ENCODE results near the gene CCL15.

The CCL15 gene

DNA sequence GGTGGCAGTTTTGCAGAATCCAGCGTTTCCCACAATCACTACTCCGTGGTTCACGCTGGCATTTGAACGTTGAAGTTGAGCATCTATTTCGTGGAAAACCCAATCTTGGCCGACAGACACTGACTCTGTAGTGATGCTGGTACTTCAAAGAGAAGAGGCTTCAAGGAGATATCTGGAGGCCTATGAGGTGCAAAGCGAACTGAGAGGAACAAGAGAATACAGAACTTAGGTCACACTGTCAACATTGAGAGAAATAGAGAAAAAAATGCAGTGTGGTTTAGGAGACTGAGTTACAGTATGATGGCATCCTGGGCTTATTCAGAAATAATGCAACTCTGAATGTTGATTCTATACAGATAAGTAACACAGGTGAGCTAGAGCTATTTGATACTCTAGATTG is 36.1 kb downstream of the CCL15 start:
- Histone ChIP-seq H3K27me3 (ENCODE audit: control insufficient read depth, low read length) (peaks cover 3% of the 10 kb centered on the region; the same call in 1 of the 2 replicates), H3F3A (ENCODE audit: control insufficient read depth, insufficient read depth) (no peaks in the 10 kb centered on the region), H3K79me2 (ENCODE audit: control insufficient read depth, low read length) (no peaks in the 10 kb centered on the region), H3K36me3 (ENCODE audit: control insufficient read depth, low read length) (no peaks in the 10 kb centered on the region), H3K4me1 (ENCODE audit: control insufficient read depth, low read length) (no peaks in the 10 kb centered on the region), H3K27ac (ENCODE audit: low read depth, low read length) (no peak overlapping the region), H3K4me3 (ENCODE audit: low read length) (no peak overlapping the region), H3K9me3 (ENCODE audit: control insufficient read depth, insufficient read depth, low read length) (no peaks in the 10 kb centered on the region), H3K4me2 (ENCODE audit: low read length) (no peak overlapping the region), H3K9me2 (replicated peaks; ENCODE audit: control insufficient read depth, low read length) (no peaks in the 10 kb centered on the region), H4K20me1 (ENCODE audit: control insufficient read depth, insufficient read depth, low read depth, low read length) (no peaks in the 10 kb centered on the region)
- TF ChIP-seq, protein P1, sequence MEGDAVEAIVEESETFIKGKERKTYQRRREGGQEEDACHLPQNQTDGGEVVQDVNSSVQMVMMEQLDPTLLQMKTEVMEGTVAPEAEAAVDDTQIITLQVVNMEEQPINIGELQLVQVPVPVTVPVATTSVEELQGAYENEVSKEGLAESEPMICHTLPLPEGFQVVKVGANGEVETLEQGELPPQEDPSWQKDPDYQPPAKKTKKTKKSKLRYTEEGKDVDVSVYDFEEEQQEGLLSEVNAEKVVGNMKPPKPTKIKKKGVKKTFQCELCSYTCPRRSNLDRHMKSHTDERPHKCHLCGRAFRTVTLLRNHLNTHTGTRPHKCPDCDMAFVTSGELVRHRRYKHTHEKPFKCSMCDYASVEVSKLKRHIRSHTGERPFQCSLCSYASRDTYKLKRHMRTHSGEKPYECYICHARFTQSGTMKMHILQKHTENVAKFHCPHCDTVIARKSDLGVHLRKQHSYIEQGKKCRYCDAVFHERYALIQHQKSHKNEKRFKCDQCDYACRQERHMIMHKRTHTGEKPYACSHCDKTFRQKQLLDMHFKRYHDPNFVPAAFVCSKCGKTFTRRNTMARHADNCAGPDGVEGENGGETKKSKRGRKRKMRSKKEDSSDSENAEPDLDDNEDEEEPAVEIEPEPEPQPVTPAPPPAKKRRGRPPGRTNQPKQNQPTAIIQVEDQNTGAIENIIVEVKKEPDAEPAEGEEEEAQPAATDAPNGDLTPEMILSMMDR (IDR thresholded peaks at IDR 0.05; ENCODE audit: low read depth, low read length, poor library complexity, severe bottlenecking), result no peak
- TF ChIP-seq EZH2phosphoT487 (IDR thresholded peaks at IDR 0.05; ENCODE audit: borderline replicate concordance, low read length), result no peak

DNA sequence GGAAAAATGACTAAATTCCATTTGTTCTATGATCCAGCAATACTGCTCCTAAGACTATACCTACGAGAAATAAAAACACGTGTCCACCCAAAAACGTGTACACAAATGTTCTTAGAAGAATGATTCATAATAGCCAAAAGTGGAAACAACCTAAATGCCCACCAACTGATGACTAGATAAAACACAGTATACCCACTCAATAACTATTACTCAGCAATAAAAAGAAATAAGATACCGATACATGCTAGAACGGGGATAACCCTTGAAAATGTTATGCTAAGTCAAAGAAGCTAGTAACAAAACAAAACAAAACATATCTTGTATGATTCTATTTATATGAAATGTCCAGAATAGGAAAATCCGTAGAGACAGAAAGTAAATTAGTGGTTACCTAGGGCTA is 37.7 kb downstream of the CCL15 start:
- Histone ChIP-seq H3K27ac (ENCODE audit: low read depth, low read length) (no peak overlapping the region), H3K4me3 (ENCODE audit: low read length) (no peak overlapping the region), H3K36me3 (ENCODE audit: control insufficient read depth, low read length) (no peaks in the 10 kb centered on the region), H4K20me1 (ENCODE audit: control insufficient read depth, insufficient read depth, low read depth, low read length) (no peaks in the 10 kb centered on the region), H3K9me3 (ENCODE audit: control insufficient read depth, insufficient read depth, low read length) (no peaks in the 10 kb centered on the region), H3K9me2 (replicated peaks; ENCODE audit: control insufficient read depth, low read length) (no peaks in the 10 kb centered on the region), H3K4me1 (ENCODE audit: control insufficient read depth, low read length) (no peaks in the 10 kb centered on the region), H3K4me2 (ENCODE audit: low read length) (no peak overlapping the region), H3F3A (ENCODE audit: control insufficient read depth, insufficient read depth) (no peaks in the 10 kb centered on the region), H3K79me2 (ENCODE audit: control insufficient read depth, low read length) (no peaks in the 10 kb centered on the region), H3K27me3 (ENCODE audit: control insufficient read depth, low read length) (peaks cover 5% of the 10 kb centered on the region; the same call in 1 of the 2 replicates)
- no peak for TF ChIP-seq EZH2phosphoT487 (IDR thresholded peaks at IDR 0.05; ENCODE audit: borderline replicate concordance, low read length)
- TF ChIP-seq, protein P1 (IDR thresholded peaks at IDR 0.05; ENCODE audit: low read depth, low read length, poor library complexity, severe bottlenecking), result no peak

DNA sequence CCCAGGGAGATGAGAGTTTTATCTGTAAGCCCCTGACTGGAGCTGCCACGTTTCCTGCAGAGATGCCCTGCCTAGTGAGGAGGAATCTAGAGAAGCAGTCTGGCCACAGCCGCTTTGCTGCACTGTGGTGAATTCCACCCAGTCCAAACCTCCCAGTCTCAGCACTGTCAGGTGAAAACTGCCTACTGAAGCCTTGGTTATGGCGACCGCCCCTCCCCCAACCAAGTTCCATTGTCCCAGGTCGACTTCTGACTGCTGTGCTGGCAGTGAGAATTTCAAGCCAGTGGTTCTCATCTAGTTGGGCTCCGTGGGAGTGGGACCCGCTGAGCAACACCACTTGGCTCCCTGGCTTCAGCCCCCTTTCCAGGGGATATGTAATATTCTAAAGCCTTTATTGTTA is 47.6 kb downstream of the CCL15 start:
- Histone ChIP-seq H4K20me1 (ENCODE audit: control insufficient read depth, insufficient read depth, low read depth, low read length) (no peaks in the 10 kb centered on the region), H3K79me2 (ENCODE audit: control insufficient read depth, low read length) (no peaks in the 10 kb centered on the region), H3K36me3 (ENCODE audit: control insufficient read depth, low read length) (no peaks in the 10 kb centered on the region), H3K9me2 (replicated peaks; ENCODE audit: control insufficient read depth, low read length) (no peaks in the 10 kb centered on the region), H3F3A (ENCODE audit: control insufficient read depth, insufficient read depth) (no peaks in the 10 kb centered on the region), H3K9me3 (ENCODE audit: control insufficient read depth, insufficient read depth, low read length) (no peaks in the 10 kb centered on the region), H3K27ac (ENCODE audit: low read depth, low read length) (no peak overlapping the region), H3K4me2 (ENCODE audit: low read length) (no peak overlapping the region), H3K4me3 (ENCODE audit: low read length) (no peak overlapping the region), H3K4me1 (ENCODE audit: control insufficient read depth, low read length) (no peaks in the 10 kb centered on the region), H3K27me3 (ENCODE audit: control insufficient read depth, low read length) (peaks cover 15% of the 10 kb centered on the region; the same call in 1 of the 2 replicates)
- TF ChIP-seq EZH2phosphoT487 (IDR thresholded peaks at IDR 0.05; ENCODE audit: borderline replicate concordance, low read length), result no peak
- TF ChIP-seq, protein P1 (IDR thresholded peaks at IDR 0.05; ENCODE audit: low read depth, low read length, poor library complexity, severe bottlenecking), result no peak

Data from DOHH2 (cell line).